ENCODE results near the gene GPR32.

Gene GPR32

DNA sequence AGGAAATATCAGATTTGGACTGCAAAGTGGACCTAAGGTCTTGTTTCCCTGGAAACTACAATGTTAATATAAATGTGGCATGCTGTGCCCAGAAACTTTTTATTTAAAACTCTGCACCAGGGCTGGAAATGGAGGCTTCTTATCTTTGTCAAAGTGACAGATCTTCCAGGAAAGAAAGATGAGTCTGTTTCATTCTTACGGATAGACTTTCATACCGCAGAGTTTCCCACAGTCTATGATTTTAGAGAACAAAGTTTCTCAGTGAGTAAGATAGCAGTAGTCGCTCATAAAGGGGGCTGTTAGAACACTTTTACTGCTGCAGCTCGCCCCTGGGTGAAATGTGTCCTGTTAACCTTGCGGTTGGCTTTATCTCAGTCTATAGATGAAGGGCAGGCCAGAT lies 40.4 kb upstream of the GPR32 start:
- DNase-seq (ENCODE audit: low read depth): no peak
- H3K4me3 ChIP-seq (ENCODE audit: low read depth, low read length): no peak overlapping the region
- TF ChIP-seq MYC (IDR thresholded peaks at IDR 0.05; ENCODE audit: low read depth, low read length): no peak
- no peak for TF ChIP-seq POLR2A (IDR thresholded peaks at IDR 0.05; ENCODE audit: extremely low read depth, insufficient read length)
- TF ChIP-seq, protein P1, sequence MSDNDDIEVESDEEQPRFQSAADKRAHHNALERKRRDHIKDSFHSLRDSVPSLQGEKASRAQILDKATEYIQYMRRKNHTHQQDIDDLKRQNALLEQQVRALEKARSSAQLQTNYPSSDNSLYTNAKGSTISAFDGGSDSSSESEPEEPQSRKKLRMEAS (IDR thresholded peaks at IDR 0.05; ENCODE audit: low read depth, low read length): no peak
- TF ChIP-seq, protein P2, sequence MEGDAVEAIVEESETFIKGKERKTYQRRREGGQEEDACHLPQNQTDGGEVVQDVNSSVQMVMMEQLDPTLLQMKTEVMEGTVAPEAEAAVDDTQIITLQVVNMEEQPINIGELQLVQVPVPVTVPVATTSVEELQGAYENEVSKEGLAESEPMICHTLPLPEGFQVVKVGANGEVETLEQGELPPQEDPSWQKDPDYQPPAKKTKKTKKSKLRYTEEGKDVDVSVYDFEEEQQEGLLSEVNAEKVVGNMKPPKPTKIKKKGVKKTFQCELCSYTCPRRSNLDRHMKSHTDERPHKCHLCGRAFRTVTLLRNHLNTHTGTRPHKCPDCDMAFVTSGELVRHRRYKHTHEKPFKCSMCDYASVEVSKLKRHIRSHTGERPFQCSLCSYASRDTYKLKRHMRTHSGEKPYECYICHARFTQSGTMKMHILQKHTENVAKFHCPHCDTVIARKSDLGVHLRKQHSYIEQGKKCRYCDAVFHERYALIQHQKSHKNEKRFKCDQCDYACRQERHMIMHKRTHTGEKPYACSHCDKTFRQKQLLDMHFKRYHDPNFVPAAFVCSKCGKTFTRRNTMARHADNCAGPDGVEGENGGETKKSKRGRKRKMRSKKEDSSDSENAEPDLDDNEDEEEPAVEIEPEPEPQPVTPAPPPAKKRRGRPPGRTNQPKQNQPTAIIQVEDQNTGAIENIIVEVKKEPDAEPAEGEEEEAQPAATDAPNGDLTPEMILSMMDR (IDR thresholded peaks at IDR 0.05; ENCODE audit: low read depth, low read length): no peak

DNA sequence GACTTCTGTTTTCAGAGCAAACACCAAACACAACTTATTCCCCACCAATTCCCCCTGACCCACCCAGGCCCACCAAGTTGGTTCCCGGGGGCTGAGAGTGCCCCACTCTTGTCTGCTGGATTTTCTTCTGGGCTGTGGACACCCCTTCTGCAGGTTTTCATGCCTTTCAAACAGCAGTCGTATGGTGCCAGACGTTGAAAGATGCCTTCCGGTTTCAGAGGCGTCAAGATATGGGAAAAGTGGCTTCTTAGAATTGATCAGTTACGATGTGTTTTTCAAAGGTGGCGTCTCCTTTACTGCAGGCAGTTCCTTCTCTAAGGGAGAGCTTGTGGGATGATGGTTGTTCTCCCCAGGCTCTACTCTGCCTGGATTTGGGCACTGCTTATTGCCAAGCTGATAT lies 34.4 kb upstream of the GPR32 start:
- DNase-seq (ENCODE audit: low read depth): no peak
- H3K4me3 ChIP-seq (ENCODE audit: low read depth, low read length): no peak overlapping the region
- TF ChIP-seq MYC (IDR thresholded peaks at IDR 0.05; ENCODE audit: low read depth, low read length) (no peak), POLR2A (IDR thresholded peaks at IDR 0.05; ENCODE audit: extremely low read depth, insufficient read length) (no peak)
- TF ChIP-seq, protein P1 (IDR thresholded peaks at IDR 0.05; ENCODE audit: low read depth, low read length): no peak
- TF ChIP-seq, protein P2 (IDR thresholded peaks at IDR 0.05; ENCODE audit: low read depth, low read length): no peak

DNA sequence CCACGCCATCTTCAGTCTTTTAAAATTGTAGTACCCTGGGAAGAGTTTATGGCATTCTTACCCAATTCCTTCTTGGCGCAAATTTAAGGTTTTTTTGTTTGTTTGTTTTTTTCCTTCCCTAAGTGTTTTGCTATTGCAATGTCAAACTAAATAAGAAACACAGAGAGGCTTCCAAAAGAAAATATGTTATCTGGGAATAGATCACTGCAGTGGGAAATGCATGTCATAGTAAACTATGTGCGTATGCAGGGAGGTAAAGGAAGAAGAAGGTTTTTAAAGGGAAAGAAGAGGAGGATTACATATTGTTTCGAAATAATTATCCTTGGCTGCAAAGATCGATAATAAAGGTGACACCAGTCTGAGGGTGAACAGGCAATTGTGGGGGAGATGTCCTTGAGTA lies 33.9 kb upstream of the GPR32 start:
- H3K4me3 ChIP-seq (ENCODE audit: low read depth, low read length): no peak overlapping the region
- no peak for DNase-seq (ENCODE audit: low read depth)
- TF ChIP-seq, protein P1 (IDR thresholded peaks at IDR 0.05; ENCODE audit: low read depth, low read length): no peak
- TF ChIP-seq, protein P2 (IDR thresholded peaks at IDR 0.05; ENCODE audit: low read depth, low read length): no peak
- TF ChIP-seq POLR2A (IDR thresholded peaks at IDR 0.05; ENCODE audit: extremely low read depth, insufficient read length) (no peak), MYC (IDR thresholded peaks at IDR 0.05; ENCODE audit: low read depth, low read length) (no peak)

DNA sequence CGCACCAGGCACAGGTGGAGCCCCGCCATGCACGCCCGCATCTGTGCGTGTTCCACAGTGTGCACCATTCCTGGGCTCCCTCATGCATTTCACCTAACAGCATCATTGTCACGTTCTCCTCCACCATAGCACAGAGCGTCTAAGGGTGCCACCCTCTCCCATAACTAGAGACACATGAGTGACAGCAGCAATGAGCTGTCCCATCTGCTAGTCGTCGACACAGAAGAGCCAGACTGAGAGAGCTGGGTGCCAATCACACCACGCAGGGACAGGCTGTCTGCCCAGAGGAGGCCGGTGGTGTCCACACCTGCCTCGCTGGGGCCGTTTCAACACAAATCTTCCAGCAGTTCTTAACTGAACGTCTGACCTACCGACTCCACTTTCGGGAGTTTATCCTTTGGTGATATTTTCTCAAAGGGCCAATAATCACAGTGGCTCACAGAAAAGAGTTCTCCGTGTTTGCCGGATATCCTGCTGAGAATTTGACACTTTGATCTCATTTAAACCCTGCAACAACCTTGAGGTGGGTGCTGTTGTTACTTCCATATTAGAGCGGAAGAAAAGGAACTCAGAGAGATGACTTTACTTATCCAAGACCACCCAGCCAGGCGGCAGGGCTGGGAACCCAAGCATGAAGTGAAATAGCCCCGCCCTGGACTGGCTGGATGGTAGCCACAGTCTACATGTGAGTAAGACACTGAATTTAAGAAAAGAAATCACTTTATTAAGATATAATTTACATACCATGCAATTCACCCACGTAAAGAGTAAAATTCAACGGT lies 30.9 kb upstream of the GPR32 start:
- peak overlapping the region; percentile 32 for H3K4me3 ChIP-seq (ENCODE audit: low read depth, low read length)
- TF ChIP-seq, protein P1 (IDR thresholded peaks at IDR 0.05; ENCODE audit: low read depth, low read length): no peak
- TF ChIP-seq MYC (IDR thresholded peaks at IDR 0.05; ENCODE audit: low read depth, low read length) (no peak), POLR2A (IDR thresholded peaks at IDR 0.05; ENCODE audit: extremely low read depth, insufficient read length) (no peak)
- TF ChIP-seq, protein P2 (IDR thresholded peaks at IDR 0.05; ENCODE audit: low read depth, low read length): no peak

DNA sequence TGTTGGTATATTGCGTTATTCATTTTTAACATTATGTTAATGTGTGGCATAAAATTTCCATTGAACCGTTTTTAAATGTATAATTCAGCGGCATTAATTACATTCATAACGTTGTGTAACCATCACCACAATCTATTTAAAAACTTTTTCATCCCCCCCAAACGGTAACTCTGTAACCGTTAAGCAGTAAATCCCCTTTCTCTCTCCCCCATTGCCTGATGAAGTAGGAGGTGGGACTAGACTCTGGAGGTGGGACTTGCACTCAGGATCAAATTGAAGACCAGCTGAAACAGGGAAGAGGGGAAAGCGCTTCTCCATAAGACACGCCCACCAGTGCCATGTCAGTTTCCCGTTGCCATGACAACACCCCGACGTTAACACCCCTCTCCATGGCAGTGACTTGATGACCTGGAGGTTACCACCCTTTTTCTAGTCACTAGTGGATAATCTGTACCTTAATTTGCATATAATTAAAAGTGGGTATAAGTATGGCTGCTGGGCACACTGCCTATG lies 30.3 kb upstream of the GPR32 start:
- DNase-seq (ENCODE audit: low read depth): peak; percentile 93
- H3K4me3 ChIP-seq (ENCODE audit: low read depth, low read length): peak overlapping the region; percentile 32
- TF ChIP-seq MYC (IDR thresholded peaks at IDR 0.05; ENCODE audit: low read depth, low read length) (no peak), POLR2A (IDR thresholded peaks at IDR 0.05; ENCODE audit: extremely low read depth, insufficient read length) (no peak)
- TF ChIP-seq, protein P2 (IDR thresholded peaks at IDR 0.05; ENCODE audit: low read depth, low read length): no peak
- TF ChIP-seq, protein P1 (IDR thresholded peaks at IDR 0.05; ENCODE audit: low read depth, low read length): no peak

More for the DNA sequence above, 30.9 kb upstream of the GPR32 start:
- peak; percentile 67 for DNase-seq (ENCODE audit: low read depth)

Measured in NB4 (cell line).